Activated CD4-positive, CD25-positive, alpha-beta regulatory T cell (primary cell): ENCODE results near the gene OPRM1.

Source experiments
- DNase-seq, 4 experiments: peaks; one replicate each; lab custom pipeline; 2025; lab: John Stamatoyannopoulos, UW

OPRM1 gene

GRCh38 chr6:154284313-154284853 is 245.3 kb downstream of the OPRM1 start:
- DNase-seq: no peak

- DNase-seq: no peak
These were observed 246.8 kb downstream of the OPRM1 start for GRCh38 chr6:154285826-154286225.

DNA sequence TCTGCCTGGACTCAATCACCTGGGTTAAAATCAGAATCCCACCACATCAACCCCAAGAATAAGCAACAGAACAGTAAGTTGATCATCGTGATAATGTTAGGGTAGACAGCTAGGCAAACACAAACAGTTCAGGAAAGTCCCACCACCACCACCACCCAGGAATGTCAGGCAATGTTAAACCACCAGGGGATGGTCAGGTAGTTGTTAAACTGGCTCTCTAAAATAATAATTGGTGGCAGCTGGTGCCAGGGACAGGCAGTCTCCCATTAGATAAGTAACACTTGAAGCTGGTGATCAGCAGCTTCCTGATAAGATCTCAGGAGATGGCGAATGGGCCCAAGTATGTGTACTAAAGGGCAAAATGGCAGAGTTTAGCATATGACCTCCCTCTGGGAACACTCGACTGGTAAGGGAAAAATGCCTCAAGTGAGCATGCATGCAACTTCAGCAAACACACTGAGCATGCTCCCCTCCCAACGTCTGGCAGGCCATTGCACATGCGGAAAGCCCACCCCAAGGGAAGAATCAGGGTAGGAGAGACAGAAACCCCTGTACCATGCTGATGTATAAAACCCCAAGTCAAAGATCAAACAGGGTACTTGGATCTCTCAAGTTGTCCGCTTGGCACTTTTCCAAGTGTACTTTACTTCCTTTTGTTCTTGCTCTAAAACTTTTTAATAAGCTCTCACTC is 250.9 kb downstream of the OPRM1 start:
- no peak for DNase-seq

- DNase-seq: no peak
These were observed 253.0 kb downstream of the OPRM1 start for GRCh38 chr6:154292066-154292465.

GRCh38 chr6:154292855-154293519 is 253.9 kb downstream of the OPRM1 start:
- no peak for DNase-seq

- no peak for DNase-seq
These were observed 256.7 kb downstream of the OPRM1 start for GRCh38 chr6:154295733-154296132.
